Lower leg skin (tissue), 4 donors: ENCODE measurements around the gene TMTC2. TPM values are rescaled to one million over a fixed set of nuclear protein-coding genes. Genes with fewer than 3 reads are reported as not detected.

Source experiments
- DNase-seq, 2 donors: peaks; one replicate each; pipeline ENCODE4 v3.0.0-alpha.2; 2019; ENCODE audit warnings: low spot score in 2 of 2
- H3K4me3 ChIP-seq: fragments of 200-600 bp; sonication (generic); 2 replicates; pipeline ENCODE4 v1.5.1; 2017; ENCODE audit warnings: mild to moderate bottlenecking, low read depth; ENCODE audit not compliant: poor library complexity, severe bottlenecking
- CTCF ChIP-seq, 3 donors: fragments of 450-650 bp; IDR thresholded peaks; one replicate each; pipeline ENCODE4 v1.5.1; 2016; ENCODE audit warnings: antibody characterized with exemption in 3 of 3, mild to moderate bottlenecking in 3 of 3, moderate library complexity in 2 of 3
- POLR2A ChIP-seq, 2 donors: fragments of 450-650 bp; IDR thresholded peaks; one replicate each; pipeline ENCODE4 v1.6.1; 2016 to 2017; ENCODE audit warnings: antibody characterized with exemption in 2 of 2, mild to moderate bottlenecking in 1 of 2, moderate library complexity in 1 of 2
- WGBS, 2 donors: methylation state at CpG; one replicate each; pipeline ENCODE4 v1.1.5; 2018; 5-methylcytosine and 5-hydroxymethylcytosine counted together
- intact Hi-C: fragments of 100-400 bp; cut with DNase I; formaldehyde crosslinking; loops from one replicate; pipeline ENCODE4 v1.15.0; 2023; ENCODE audit warnings: low total_unique reads
- total RNA-seq, 4 donors: library from RNA; depleted of rRNA; stranded (reverse); fragments of >200 nt; gene quantifications; one replicate each; pipeline ENCODE4 v1.1.0, GENCODE V29; 2016

TMTC2 gene
- total RNA-seq, 4 donors from 2014 or later: 12.9 to 17.4 (median 14.5) TPM

- intact Hi-C loops: no loop called here
- no peak for TF ChIP-seq CTCF (IDR thresholded peaks at IDR 0.05)
- no peak for TF ChIP-seq POLR2A (IDR thresholded peaks at IDR 0.05)
- WGBS, 2 donors: 80 to 83% methylated on average over 1 of the region's 1 CpG
- no peak overlapping the region for H3K4me3 ChIP-seq
- DNase-seq: no peak
Observed at GRCh38 chr12:82691513-82691912, 4.8 kb downstream of the TMTC2 start.

GRCh38 chr12:82694276-82694675, 7.6 kb downstream of the TMTC2 start:
- DNase-seq: no peak
- intact Hi-C loops: no loop called here
- H3K4me3 ChIP-seq: no peak overlapping the region
- 77 to 87% methylated on average over 3 of the region's 3 CpGs for WGBS, 2 donors
- TF ChIP-seq CTCF (IDR thresholded peaks at IDR 0.05) (no peak), POLR2A (IDR thresholded peaks at IDR 0.05) (no peak)

- no peak for DNase-seq
- intact Hi-C loops: no loop called here
- WGBS, 2 donors: 79 to 90% methylated on average over 2 of the region's 2 CpGs
- no peak overlapping the region for H3K4me3 ChIP-seq
- TF ChIP-seq CTCF (IDR thresholded peaks at IDR 0.05) (no peak), POLR2A (IDR thresholded peaks at IDR 0.05) (no peak)
Observed at GRCh38 chr12:82694970-82695369, 8.3 kb downstream of the TMTC2 start.

GRCh38 chr12:82695531-82695930, 8.8 kb downstream of the TMTC2 start:
- DNase-seq: no peak
- 96 to 98% methylated on average over 2 of the region's 2 CpGs for WGBS, 2 donors
- no peak overlapping the region for H3K4me3 ChIP-seq
- intact Hi-C loops: no loop called here
- no peak for TF ChIP-seq POLR2A (IDR thresholded peaks at IDR 0.05)
- TF ChIP-seq CTCF (IDR thresholded peaks at IDR 0.05): no peak

GRCh38 chr12:82696543-82696942, 9.8 kb downstream of the TMTC2 start:
- intact Hi-C loops: no loop called here
- no peak for DNase-seq
- H3K4me3 ChIP-seq: no peak overlapping the region
- TF ChIP-seq CTCF (IDR thresholded peaks at IDR 0.05) (no peak), POLR2A (IDR thresholded peaks at IDR 0.05) (no peak)

GRCh38 chr12:82698708-82699564, 12.2 kb downstream of the TMTC2 start:
- TF ChIP-seq CTCF (IDR thresholded peaks at IDR 0.05): no peak
- TF ChIP-seq POLR2A (IDR thresholded peaks at IDR 0.05): no peak
- intact Hi-C loops: no loop called here
- no peak overlapping the region for H3K4me3 ChIP-seq
- no peak for DNase-seq
- WGBS, 2 donors: 85 to 86% methylated on average over 12 of the region's 12 CpGs
